Measurements from ENCODE around the gene ARHGEF2. TPM values are rescaled to one million over a fixed set of nuclear protein-coding genes. Genes with fewer than 3 reads are reported as not detected.
"Not testable (repeated sequence)": the region's sequence is repeated elsewhere in the genome, so short reads cannot be mapped to it uniquely, and the experiment has no call there.

The ARHGEF2 gene
- polyA plus RNA-seq, 1 donor: 143 TPM

- no peak for DNase-seq (ENCODE audit: low read depth)
Measured at GRCh38 chr1:155944444-155944799, 33.9 kb downstream of the ARHGEF2 start.

DNA sequence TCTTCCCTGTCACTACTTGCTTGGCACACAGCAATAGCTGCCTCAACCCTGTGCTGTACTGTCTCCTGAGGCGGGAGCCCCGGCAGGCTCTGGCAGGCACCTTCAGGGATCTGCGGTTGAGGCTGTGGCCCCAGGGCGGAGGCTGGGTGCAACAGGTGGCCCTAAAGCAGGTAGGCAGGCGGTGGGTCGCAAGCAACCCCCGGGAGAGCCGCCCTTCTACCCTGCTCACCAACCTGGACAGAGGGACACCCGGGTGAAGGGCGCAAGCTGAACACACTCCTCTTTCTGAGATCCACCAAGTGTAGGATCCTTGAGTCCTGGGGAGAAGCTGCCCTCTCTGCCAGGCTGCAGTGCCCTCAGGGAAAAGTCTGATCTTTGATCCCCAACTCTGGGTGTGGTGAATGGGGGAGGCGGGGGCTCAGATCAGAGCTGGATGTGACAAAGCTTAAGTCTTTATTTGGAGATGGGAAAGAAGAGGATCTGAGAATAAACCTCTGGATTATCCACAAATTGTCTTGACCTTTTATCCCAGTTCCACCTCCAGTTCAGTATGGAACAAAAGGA lies 35.7 kb downstream of the ARHGEF2 start:
- DNase-seq (ENCODE audit: low read depth): no peak

DNA sequence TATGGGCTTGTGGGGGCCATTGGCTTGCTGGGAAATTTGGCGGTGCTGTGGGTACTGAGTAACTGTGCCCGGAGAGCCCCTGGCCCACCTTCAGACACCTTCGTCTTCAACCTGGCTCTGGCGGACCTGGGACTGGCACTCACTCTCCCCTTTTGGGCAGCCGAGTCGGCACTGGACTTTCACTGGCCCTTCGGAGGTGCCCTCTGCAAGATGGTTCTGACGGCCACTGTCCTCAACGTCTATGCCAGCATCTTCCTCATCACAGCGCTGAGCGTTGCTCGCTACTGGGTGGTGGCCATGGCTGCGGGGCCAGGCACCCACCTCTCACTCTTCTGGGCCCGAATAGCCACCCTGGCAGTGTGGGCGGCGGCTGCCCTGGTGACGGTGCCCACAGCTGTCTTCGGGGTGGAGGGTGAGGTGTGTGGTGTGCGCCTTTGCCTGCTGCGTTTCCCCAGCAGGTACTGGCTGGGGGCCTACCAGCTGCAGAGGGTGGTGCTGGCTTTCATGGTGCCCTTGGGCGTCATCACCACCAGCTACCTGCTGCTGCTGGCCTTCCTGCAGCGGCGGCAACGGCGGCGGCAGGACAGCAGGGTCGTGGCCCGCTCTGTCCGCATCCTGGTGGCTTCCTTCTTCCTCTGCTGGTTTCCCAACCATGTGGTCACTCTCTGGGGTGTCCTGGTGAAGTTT lies 36.4 kb downstream of the ARHGEF2 start:
- no peak for DNase-seq (ENCODE audit: low read depth)

- DNase-seq (ENCODE audit: low read depth): no peak
Measured at GRCh38 chr1:155940993-155941844, 37.1 kb downstream of the ARHGEF2 start, which contains the start of gene RXFP4. TSS of gene RXFP4 (plus strand) at chr1:155941638. CDS start at chr1:155941710, 72 bp downstream.

- no peak for DNase-seq (ENCODE audit: low read depth)
Measured at GRCh38 chr1:155940482-155940992, 37.8 kb downstream of the ARHGEF2 start.

DNA sequence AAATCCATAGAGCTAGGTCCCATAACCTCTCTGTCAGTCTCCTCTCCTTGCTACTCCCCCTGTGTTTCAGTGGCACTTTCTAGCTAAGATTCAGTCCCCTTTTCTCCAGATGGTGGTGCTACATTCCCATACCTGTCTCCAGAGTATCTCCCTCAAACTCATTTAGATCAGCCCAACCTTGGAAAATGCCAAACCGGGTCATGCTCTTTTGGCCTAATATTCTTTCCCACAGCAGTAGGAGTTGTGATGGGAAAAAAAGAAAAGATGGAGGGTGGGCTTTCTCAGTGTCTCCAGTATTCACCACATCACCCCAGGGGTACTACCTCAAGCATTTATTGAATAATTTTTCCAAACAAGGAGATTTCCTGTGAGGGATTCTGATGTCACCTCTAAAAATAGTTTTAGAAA lies 40.1 kb downstream of the ARHGEF2 start:
- DNase-seq (ENCODE audit: low read depth): peak; percentile 48

GRCh38 chr1:155934936-155935590 lies 43.3 kb downstream of the ARHGEF2 start:
- no peak for DNase-seq (ENCODE audit: low read depth)

DNA sequence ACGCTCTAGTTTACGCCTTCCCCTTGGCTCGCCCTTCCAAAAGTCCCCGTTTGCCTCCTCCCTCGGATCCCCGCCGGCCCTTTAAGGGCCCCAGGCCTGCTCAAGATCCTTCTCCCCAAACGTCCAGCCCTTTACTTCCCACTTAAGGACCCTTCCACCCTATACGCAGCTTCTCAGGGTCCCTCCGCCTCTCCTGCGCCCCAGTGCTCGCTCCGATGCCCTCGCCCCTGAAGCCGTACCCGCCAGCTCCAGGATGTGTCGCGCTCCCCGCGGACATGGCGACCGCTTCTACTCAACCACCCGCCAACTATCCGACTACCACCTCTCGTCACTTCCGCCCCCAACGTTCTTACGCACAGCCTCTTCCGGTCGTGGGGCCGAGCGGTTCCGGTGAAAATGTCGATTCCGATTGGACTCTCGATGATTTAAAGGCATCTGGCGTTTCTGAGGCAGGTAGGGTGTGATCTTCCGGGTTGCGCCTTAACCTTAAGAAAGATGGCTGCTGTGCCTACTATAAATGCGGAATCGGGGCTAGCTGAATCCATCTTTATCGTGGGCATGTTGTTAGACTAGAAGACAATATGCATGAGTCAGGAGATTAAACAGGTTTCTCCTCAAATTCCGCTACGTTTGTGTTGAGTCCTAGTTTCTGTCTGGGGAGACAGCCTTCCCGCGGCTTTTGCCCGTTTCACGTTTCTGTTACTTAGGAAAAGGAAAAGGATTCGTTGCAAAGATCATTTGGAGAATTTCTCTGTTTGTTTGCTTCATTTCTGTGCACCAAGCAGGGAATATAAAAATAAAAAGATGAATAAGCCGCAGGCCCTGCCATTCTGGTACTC lies 44.0 kb downstream of the ARHGEF2 start, which contains the start of gene KHDC4:
Gene KHDC4, minus strand, starts transcription at position 317 of the 839 bp plus-strand sequence. Its CDS starts 40 bp downstream, at position 277.
- peak; percentile 98 for DNase-seq (ENCODE audit: low read depth)

DNA sequence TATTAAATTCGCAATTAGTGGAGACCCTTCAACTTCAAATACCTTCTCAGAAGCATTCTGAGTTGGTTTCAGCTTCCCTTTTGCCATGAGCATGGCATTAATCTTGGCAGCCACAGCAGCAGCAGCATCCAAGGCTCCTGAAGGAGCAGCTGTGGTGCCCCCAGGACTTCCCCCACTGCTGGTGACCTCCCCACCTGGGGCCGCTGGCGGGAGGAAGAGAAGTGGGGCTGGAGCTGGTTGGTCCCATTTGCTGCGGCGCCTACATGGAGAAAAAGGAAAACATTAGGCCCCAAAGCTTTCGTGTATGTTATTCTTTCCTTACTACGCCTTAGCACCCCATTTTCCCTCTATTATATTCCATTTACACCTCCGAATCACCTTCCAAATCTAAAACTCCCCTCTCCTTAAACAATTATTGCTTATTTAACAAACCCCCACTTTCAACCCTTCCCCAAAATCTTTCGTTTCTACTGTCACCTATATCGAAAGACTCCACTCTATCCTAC lies 44.7 kb downstream of the ARHGEF2 start:
- DNase-seq (ENCODE audit: low read depth): no peak

DNA sequence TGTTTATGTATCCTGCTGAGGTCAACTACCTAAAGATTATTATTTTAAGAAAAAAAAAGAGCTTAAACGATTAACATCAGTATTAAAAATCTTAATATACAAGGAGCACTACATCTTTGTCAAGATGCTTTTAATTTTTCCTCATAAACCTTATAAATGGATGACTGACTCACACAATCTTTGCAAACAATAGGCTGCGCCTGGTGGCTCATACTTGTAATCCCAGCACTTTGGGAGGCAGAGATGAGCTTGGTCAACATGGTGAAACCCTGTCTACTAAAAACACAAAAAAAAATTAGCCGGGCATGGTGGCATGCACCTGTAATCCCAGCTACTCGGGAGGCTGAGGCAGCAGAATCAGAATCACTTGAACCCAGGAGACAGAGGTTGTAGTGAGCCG lies 45.9 kb downstream of the ARHGEF2 start:
- DNase-seq (ENCODE audit: low read depth): no peak

DNA sequence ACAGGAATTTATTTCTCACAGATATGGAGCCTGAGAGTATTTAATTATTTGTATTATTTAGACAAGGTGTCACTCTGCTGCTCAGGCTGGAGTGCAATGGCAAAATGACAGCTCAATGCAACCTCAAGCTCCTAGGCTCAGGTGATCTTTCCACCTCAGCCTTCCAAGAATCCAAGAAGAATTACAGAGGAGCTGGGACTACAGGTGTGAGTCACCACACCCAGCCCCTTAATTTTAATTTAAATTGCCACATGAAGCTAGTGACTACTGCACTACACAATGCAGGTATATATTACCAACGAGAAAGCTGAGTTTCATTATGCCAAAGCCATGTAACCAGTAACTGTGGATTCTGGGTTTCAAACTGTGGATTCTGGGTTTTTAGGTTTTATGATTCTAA lies 46.3 kb downstream of the ARHGEF2 start:
- DNase-seq (ENCODE audit: low read depth): no peak

DNA sequence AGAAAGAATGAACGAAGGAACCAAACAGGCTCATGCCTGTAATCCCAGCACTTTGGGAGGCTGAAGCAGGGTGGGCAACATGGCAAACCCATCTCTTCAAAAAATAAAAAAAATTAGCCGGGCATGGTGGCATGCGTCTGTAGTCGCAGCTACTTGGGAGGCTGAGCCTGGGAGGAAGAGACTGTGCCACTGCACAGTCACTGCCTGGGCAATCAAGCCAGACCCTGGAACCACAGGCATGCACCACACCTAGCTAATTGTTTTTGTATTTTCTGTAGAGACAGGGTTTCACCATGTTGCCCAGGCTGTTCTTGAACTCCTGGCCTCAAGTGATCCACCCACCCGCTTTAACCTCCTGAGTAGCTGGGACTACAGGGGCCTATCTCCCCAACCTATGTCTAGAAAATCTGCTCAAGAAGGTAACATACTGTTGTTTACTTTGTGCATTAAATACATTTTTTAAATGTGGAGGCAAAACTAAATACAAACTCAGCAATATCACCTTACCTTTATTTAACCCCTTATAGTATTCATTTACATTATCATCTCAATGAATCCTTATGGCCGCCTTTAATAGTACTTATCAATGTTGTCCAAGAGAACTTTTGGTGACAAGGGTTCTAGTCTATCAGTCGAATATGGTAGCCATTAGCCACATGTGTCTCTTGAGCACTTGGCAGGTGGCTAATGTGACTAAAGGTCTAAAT lies 46.9 kb downstream of the ARHGEF2 start:
- DNase-seq (ENCODE audit: low read depth): no peak

GRCh38 chr1:155930725-155931124 lies 47.6 kb downstream of the ARHGEF2 start:
- not testable (repeated sequence) for DNase-seq (ENCODE audit: low read depth)

- no peak for DNase-seq (ENCODE audit: low read depth)
Measured at GRCh38 chr1:155929057-155929456, 49.3 kb downstream of the ARHGEF2 start.

GRCh38 chr1:155925506-155925905 lies 52.8 kb downstream of the ARHGEF2 start:
- DNase-seq (ENCODE audit: low read depth): no peak

GRCh38 chr1:155920717-155921116 lies 57.6 kb downstream of the ARHGEF2 start:
- DNase-seq (ENCODE audit: low read depth): no peak

- no peak for DNase-seq (ENCODE audit: low read depth)
Measured at GRCh38 chr1:155919801-155920200, 58.5 kb downstream of the ARHGEF2 start.

DNA sequence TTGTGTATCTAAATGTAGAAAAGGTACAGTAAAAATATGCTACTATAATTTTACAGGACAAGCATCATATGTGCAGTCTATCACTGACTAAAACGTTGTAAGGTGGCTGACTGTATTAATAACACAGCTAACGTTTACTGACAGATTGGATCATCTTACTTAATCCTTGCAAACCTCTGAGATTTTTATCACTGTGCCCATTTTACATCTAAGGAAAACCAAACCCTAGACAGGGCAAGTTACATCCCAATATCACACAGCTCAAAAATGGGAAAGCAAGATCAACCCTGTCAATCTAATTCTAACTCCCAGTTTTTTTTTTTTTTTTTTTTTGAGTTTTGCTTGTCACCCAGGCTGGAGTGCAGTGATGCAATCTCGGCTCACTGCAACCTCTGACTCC lies 59.7 kb downstream of the ARHGEF2 start:
- no peak for DNase-seq (ENCODE audit: low read depth)

GRCh38 chr1:155913969-155914757 lies 64.2 kb downstream of the ARHGEF2 start:
- DNase-seq (ENCODE audit: low read depth): no peak
